Measurements from ENCODE around the gene C19orf12. TPM values are rescaled to one million over a fixed set of nuclear protein-coding genes. Genes with fewer than 3 reads are reported as not detected.
"Not testable (repeated sequence)": the region's sequence is repeated elsewhere in the genome, so short reads cannot be mapped to it uniquely, and the experiment has no call there.

C19orf12 gene
- total RNA-seq, 1 experiment from 2014 or later: 33.0 TPM

GRCh38 chr19:29731331-29731850 lies 16.3 kb upstream of the C19orf12 start:
- DNase-seq (ENCODE audit: low read depth): no peak

GRCh38 chr19:29727906-29728305 lies 12.8 kb upstream of the C19orf12 start:
- no peak for DNase-seq (ENCODE audit: low read depth)

GRCh38 chr19:29724746-29725145 lies 9.7 kb upstream of the C19orf12 start:
- DNase-seq (ENCODE audit: low read depth): no peak

- DNase-seq (ENCODE audit: low read depth): peak; percentile 27
Observed at GRCh38 chr19:29724102-29724641, 9.1 kb upstream of the C19orf12 start.

GRCh38 chr19:29717051-29717450 lies 2.0 kb upstream of the C19orf12 start:
- DNase-seq (ENCODE audit: low read depth): no peak

GRCh38 chr19:29715701-29716581 lies 880 bp upstream of the C19orf12 start:
- peak; percentile 12 for DNase-seq (ENCODE audit: low read depth)

- DNase-seq (ENCODE audit: low read depth): no peak
Observed at GRCh38 chr19:29714371-29714952, 599 bp downstream of the C19orf12 start.

- DNase-seq (ENCODE audit: low read depth): no peak
Observed at GRCh38 chr19:29712744-29713516, 2.1 kb downstream of the C19orf12 start.

- no peak for DNase-seq (ENCODE audit: low read depth)
Observed at GRCh38 chr19:29711584-29712132, 3.4 kb downstream of the C19orf12 start.

GRCh38 chr19:29709440-29709798 lies 5.6 kb downstream of the C19orf12 start:
- not testable (repeated sequence) for DNase-seq (ENCODE audit: low read depth)

- no peak for DNase-seq (ENCODE audit: low read depth)
Observed at GRCh38 chr19:29708554-29709439, 6.3 kb downstream of the C19orf12 start.

GRCh38 chr19:29706635-29707034 lies 8.4 kb downstream of the C19orf12 start:
- DNase-seq (ENCODE audit: low read depth): no peak

GRCh38 chr19:29705706-29706105 lies 9.4 kb downstream of the C19orf12 start:
- no peak for DNase-seq (ENCODE audit: low read depth)

- DNase-seq (ENCODE audit: low read depth): no peak
Observed at GRCh38 chr19:29704562-29705558, 10.2 kb downstream of the C19orf12 start.

- no peak for DNase-seq (ENCODE audit: low read depth)
Observed at GRCh38 chr19:29702963-29703320, 12.1 kb downstream of the C19orf12 start.

GRCh38 chr19:29702161-29702962 lies 12.7 kb downstream of the C19orf12 start:
- DNase-seq (ENCODE audit: low read depth): no peak

GRCh38 chr19:29700498-29700897 lies 14.6 kb downstream of the C19orf12 start:
- DNase-seq (ENCODE audit: low read depth): no peak

GRCh38 chr19:29699861-29700260 lies 15.2 kb downstream of the C19orf12 start:
- no peak for DNase-seq (ENCODE audit: low read depth)
